Naive thymus-derived CD8-positive, alpha-beta T cell (primary cell): ENCODE data around the gene IRF3. TPM values are rescaled to one million over a fixed set of nuclear protein-coding genes. Genes with fewer than 3 reads are reported as not detected.

Source experiments
- ATAC-seq, 2 donors: fragments of 150-1000 bp; cut with Tn5 transposase in 1 of 2; sonication (Bioruptor Pico), chemical (Tn5 transposase) in 1 of 2; 1 replicate in 1 of 2; 2 replicates in 1 of 2; pipeline ENCODE4 v1.10.0; 2021; ENCODE audit warnings: mild to moderate bottlenecking in 2 of 2, moderate library complexity in 2 of 2
- POLR2A ChIA-PET: fragments of 350-600 bp; sonication (Branson Sonifier 250); formaldehyde crosslinking; loops from one replicate; lab custom pipeline; 2021; ENCODE audit warnings: antibody characterized with exemption; lab: Charles Lee
- DNase-seq, 10 donors: peaks; one replicate each; pipeline versions ENCODE4 v3.0.0 to v3.0.0-alpha.2; 2020 to 2022
- H3K27ac Mint-ChIP-seq, 10 donors: one replicate each; pipeline ENCODE4 v1.8.0; 2020 to 2022; ENCODE audit warnings: mild to moderate bottlenecking in 10 of 10, mixed read lengths in 10 of 10, moderate library complexity in 4 of 10, inconsistent platforms in 1 of 10
- H3K27me3 Mint-ChIP-seq, 5 donors: one replicate each; pipeline ENCODE4 v1.8.0; 2021 to 2022; ENCODE audit warnings: mixed read lengths in 5 of 5
- H3K36me3 Mint-ChIP-seq, 3 donors: one replicate each; pipeline ENCODE4 v1.8.0; 2020 to 2022; ENCODE audit warnings: mixed read lengths in 3 of 3, mild to moderate bottlenecking in 2 of 3, inconsistent platforms in 1 of 3
- H3K4me1 Mint-ChIP-seq, 4 donors: one replicate each; pipeline ENCODE4 v1.8.0; 2021 to 2022; ENCODE audit warnings: mixed read lengths in 4 of 4
- H3K4me3 Mint-ChIP-seq, 10 donors: one replicate each; pipeline ENCODE4 v1.8.0; 2020 to 2022; ENCODE audit warnings: mild to moderate bottlenecking in 10 of 10, mixed read lengths in 10 of 10, moderate library complexity in 6 of 10, inconsistent platforms in 1 of 10
- H3K9me3 Mint-ChIP-seq, 9 donors: one replicate each; pipeline ENCODE4 v1.8.0; 2020 to 2022; ENCODE audit warnings: mixed read lengths in 9 of 9, mild to moderate bottlenecking in 3 of 9, inconsistent platforms in 1 of 9, moderate library complexity in 1 of 9
- polyA plus RNA-seq, 3 donors: library from polyadenylated mRNA; unstranded; fragments of 300-500 nt; fragmentation: Illumina TruSeq; gene quantifications; one replicate each; pipeline ENCODE4 v1.2.3, GENCODE V29; 2021
- total RNA-seq, 8 experiments: library from RNA in 2 of 8; stranded (reverse) in 2 of 8; gene quantifications; one replicate each; pipeline ENCODE4 v1.2.3 and lab custom pipeline; 2021 to 2026

Gene IRF3
- total and polyA plus RNA-seq, 5 experiments from 2014 or later, result 54.6 to 303 (median 76.1) TPM

- peaks cover 0 to 10% (median 3%) of the 10 kb centered on the region in 4 donors for H3K4me1 Mint-ChIP-seq
- no peaks in the 10 kb centered on the region for H3K27me3 Mint-ChIP-seq
- H3K36me3 Mint-ChIP-seq, result peaks cover 0 to 46% (median 6%) of the 10 kb centered on the region in 3 donors
- no peaks in the 10 kb centered on the region for H3K9me3 Mint-ChIP-seq
- ATAC-seq, result no peak
- DNase-seq, result no peak
- no peak overlapping the region for H3K4me3 Mint-ChIP-seq
- peak overlapping the region in 3 of 10 donors; percentile 29 to 58 (median 53) for H3K27ac Mint-ChIP-seq
- POLR2A ChIA-PET, result interaction anchor here (2.4 to 3.3 kb wide), 2 partner anchors 10 to 14 kb away, joined by 9 to 21 read pairs; partner anchors contain the start of genes BCL2L12, IRF3, RRAS and SCAF1
These were observed 11.1 kb downstream of the IRF3 start for GRCh38 chr19:49654581-49654980.

GRCh38 chr19:49653466-49653806 lies 12.2 kb downstream of the IRF3 start:
- Mint-ChIP-seq H3K27me3 (no peaks in the 10 kb centered on the region), H3K4me3 (no peak overlapping the region), H3K9me3 (no peaks in the 10 kb centered on the region), H3K27ac (peak overlapping the region in 1 of 10 donors; percentile 83), H3K36me3 (peaks cover 0 to 51% (median 6%) of the 10 kb centered on the region in 3 donors), H3K4me1 (peaks cover 0 to 9% (median 3%) of the 10 kb centered on the region in 4 donors)
- DNase-seq (no peak), ATAC-seq (no peak)
- POLR2A ChIA-PET, result interaction anchor here (0.6 to 1.0 kb wide), 2 partner anchors 14 to 558 kb away, joined by 3 read pairs; partner anchors contain the start of gene RRAS

- H3K4me3 Mint-ChIP-seq, result no peak overlapping the region
- H3K4me1 Mint-ChIP-seq, result peaks cover 0 to 9% (median 3%) of the 10 kb centered on the region in 4 donors
- no peak for ATAC-seq
- peaks cover 0 to 56% (median 6%) of the 10 kb centered on the region in 3 donors for H3K36me3 Mint-ChIP-seq
- H3K27me3 Mint-ChIP-seq, result no peaks in the 10 kb centered on the region
- DNase-seq, result no peak
- H3K9me3 Mint-ChIP-seq, result no peaks in the 10 kb centered on the region
- POLR2A ChIA-PET, result interaction anchor here (0.6 to 1.0 kb wide), 2 partner anchors 13 to 106 kb away, joined by 3 read pairs; partner anchors contain the start of gene RRAS
- H3K27ac Mint-ChIP-seq, result peak overlapping the region in 2 of 10 donors; percentile 47 to 65
These were observed 12.8 kb downstream of the IRF3 start for GRCh38 chr19:49652551-49653465.

GRCh38 chr19:49651820-49652550 lies 13.7 kb downstream of the IRF3 start:
- DNase-seq (no peak), ATAC-seq (no peak)
- Mint-ChIP-seq H3K4me3 (no peak overlapping the region), H3K27me3 (no peaks in the 10 kb centered on the region), H3K4me1 (peaks cover 0 to 9% (median 2%) of the 10 kb centered on the region in 4 donors), H3K27ac (peak overlapping the region in 1 of 10 donors; percentile 65), H3K9me3 (no peaks in the 10 kb centered on the region), H3K36me3 (peaks cover 0 to 56% (median 5%) of the 10 kb centered on the region in 3 donors)
- POLR2A ChIA-PET, result no interaction called here

- POLR2A ChIA-PET, result no interaction called here
- ATAC-seq, result no peak
- Mint-ChIP-seq H3K9me3 (no peaks in the 10 kb centered on the region), H3K36me3 (peaks cover 0 to 58% (median 7%) of the 10 kb centered on the region in 3 donors), H3K27me3 (no peaks in the 10 kb centered on the region), H3K27ac (no peak overlapping the region), H3K4me1 (peaks cover 0 to 13% (median 2%) of the 10 kb centered on the region in 4 donors), H3K4me3 (peak overlapping the region in 1 of 10 donors; percentile 31)
- no peak for DNase-seq
These were observed 14.4 kb downstream of the IRF3 start for GRCh38 chr19:49651029-49651819.

GRCh38 chr19:49646586-49646985 lies 19.1 kb downstream of the IRF3 start:
- Mint-ChIP-seq H3K4me3 (no peak overlapping the region), H3K4me1 (peaks cover 25 to 45% (median 33%) of the 10 kb centered on the region in 4 donors), H3K36me3 (peaks cover 0 to 41% (median 4%) of the 10 kb centered on the region in 3 donors), H3K27ac (peak overlapping the region in 3 of 10 donors; percentile 55 to 72 (median 71)), H3K27me3 (no peaks in the 10 kb centered on the region), H3K9me3 (no peaks in the 10 kb centered on the region)
- ATAC-seq (no peak), DNase-seq (no peak)
- POLR2A ChIA-PET, result interaction anchor here (0.7 to 2.1 kb wide), 3 partner anchors 15 to 71 kb away, joined by 3 to 9 read pairs (median 4); no protein-coding TSS in a partner anchor

- peak overlapping the region in 2 of 10 donors; percentile 52 to 71 for H3K27ac Mint-ChIP-seq
- H3K4me3 Mint-ChIP-seq, result no peak overlapping the region
- H3K27me3 Mint-ChIP-seq, result no peaks in the 10 kb centered on the region
- peaks cover 0 to 41% (median 4%) of the 10 kb centered on the region in 3 donors for H3K36me3 Mint-ChIP-seq
- DNase-seq, result no peak
- peaks cover 26 to 48% (median 38%) of the 10 kb centered on the region in 4 donors for H3K4me1 Mint-ChIP-seq
- H3K9me3 Mint-ChIP-seq, result no peaks in the 10 kb centered on the region
- no peak for ATAC-seq
- POLR2A ChIA-PET, result interaction anchor here (0.7 to 2.1 kb wide), 3 partner anchors 16 to 751 kb away, joined by 3 to 9 read pairs (median 4); no protein-coding TSS in a partner anchor
These were observed 19.7 kb downstream of the IRF3 start for GRCh38 chr19:49645995-49646394.

GRCh38 chr19:49645592-49645991 lies 20.1 kb downstream of the IRF3 start:
- POLR2A ChIA-PET, result interaction anchor here (0.6 to 2.1 kb wide), 5 partner anchors 16 to 751 kb away, joined by 3 to 9 read pairs (median 4); no protein-coding TSS in a partner anchor
- ATAC-seq (no peak), DNase-seq (no peak)
- H3K27ac Mint-ChIP-seq, result peak overlapping the region in 4 of 10 donors; percentile 14 to 86 (median 66)
- no peaks in the 10 kb centered on the region for H3K27me3 Mint-ChIP-seq
- H3K4me1 Mint-ChIP-seq, result peaks cover 31 to 52% (median 42%) of the 10 kb centered on the region in 4 donors
- H3K9me3 Mint-ChIP-seq, result no peaks in the 10 kb centered on the region
- no peak overlapping the region for H3K4me3 Mint-ChIP-seq
- H3K36me3 Mint-ChIP-seq, result peaks cover 0 to 41% (median 3%) of the 10 kb centered on the region in 3 donors

- H3K4me1 Mint-ChIP-seq, result peaks cover 41 to 65% (median 58%) of the 10 kb centered on the region in 4 donors
- peak overlapping the region; percentile 32 to 97 (median 96) for H3K27ac Mint-ChIP-seq
- peak overlapping the region; percentile 72 to 98 (median 94) for H3K4me3 Mint-ChIP-seq
- H3K9me3 Mint-ChIP-seq, result no peaks in the 10 kb centered on the region
- H3K36me3 Mint-ChIP-seq, result peaks cover 0 to 26% (median 3%) of the 10 kb centered on the region in 3 donors
- ATAC-seq (no peak), DNase-seq (no peak)
- POLR2A ChIA-PET, result interaction anchor here (0.9 to 7.8 kb wide), 6 partner anchors 20 to 93 kb away, joined by 3 to 180 read pairs (median 4); partner anchors contain the start of genes BCL2L12, IRF3, NOSIP and PRMT1
- H3K27me3 Mint-ChIP-seq, result no peaks in the 10 kb centered on the region
These were observed 22.2 kb downstream of the IRF3 start for GRCh38 chr19:49643466-49643865.

- DNase-seq (no peak), ATAC-seq (no peak)
- Mint-ChIP-seq H3K27me3 (no peaks in the 10 kb centered on the region), H3K4me3 (peak overlapping the region; percentile 87 to 98 (median 95)), H3K27ac (peak overlapping the region; percentile 89 to 99 (median 97)), H3K36me3 (peaks cover 0 to 20% (median 3%) of the 10 kb centered on the region in 3 donors), H3K9me3 (no peaks in the 10 kb centered on the region), H3K4me1 (peaks cover 47 to 74% (median 64%) of the 10 kb centered on the region in 4 donors)
- POLR2A ChIA-PET, result interaction anchor here (0.6 to 7.8 kb wide), 15 partner anchors 13 to 234 kb away, joined by 3 to 180 read pairs (median 6); partner anchors contain the start of genes AKT1S1, BCL2L12, IRF3 and NOSIP
These were observed 23.1 kb downstream of the IRF3 start for GRCh38 chr19:49642492-49643035.
